ENCODE data around the gene SH2D1B. TPM values are rescaled to one million over a fixed set of nuclear protein-coding genes. Genes with fewer than 3 reads are reported as not detected.

The SH2D1B gene
- total and polyA plus RNA-seq, 2 donors (not counting 3 experiments of a cell fraction or from before 2014, with no cell fraction given): not detected

- H3K9ac ChIP-seq (replicated peaks; ENCODE audit: extremely low read depth, insufficient read depth, low read length): no peak overlapping the region
- H4K20me1 ChIP-seq (replicated peaks; ENCODE audit: control insufficient read depth, extremely low read depth, insufficient read depth, low read length): no peaks in the 10 kb centered on the region
- CTCF ChIA-PET: interaction anchor here (1.4 to 4.4 kb wide), 2 partner anchors 10 to 13 kb away, joined by 4 to 24 read pairs; no protein-coding TSS in a partner anchor
- intact Hi-C loops (cut with micrococcal nuclease) (no loop called here), dilution Hi-C loops (cut with MboI; ENCODE audit: extremely low pct_ligation_motif_present, low sequenced_read_pairs) (no loop called here)
- no peaks in the 10 kb centered on the region for H3K9me3 ChIP-seq (replicated peaks; ENCODE audit: control insufficient read depth, insufficient read depth, low read length)
- H2AFZ ChIP-seq (ENCODE audit: low read depth, low read length): no peak overlapping the region
- peaks cover 0 to 4% of the 10 kb centered on the region in 2 experiments for H3K36me3 ChIP-seq (ENCODE audit: control insufficient read depth in 2 of 2, extremely low read depth in 1 of 2, insufficient read depth in 2 of 2, low read length in 2 of 2)
- no peak for TF ChIP-seq MYC (IDR thresholded peaks at IDR 0.05; ENCODE audit: low read depth, low read length)
- no peak overlapping the region for H3K4me2 ChIP-seq (ENCODE audit: insufficient read depth, low read length)
- no peak for DNase-seq (ENCODE audit: low read depth, low spot score)
- H3K79me2 ChIP-seq (ENCODE audit: control insufficient read depth, insufficient read depth, low read length): no peaks in the 10 kb centered on the region
- no peaks in the 10 kb centered on the region for H3K4me1 ChIP-seq (ENCODE audit: control insufficient read depth, extremely low read depth, insufficient read depth, low read length)
- no TSS peak for BruUV-seq (replicated peaks)
- POLR2A ChIA-PET: no interaction called here
- H3K27me3 ChIP-seq (ENCODE audit: control insufficient read depth in 2 of 2, insufficient read depth in 2 of 2, low read length in 2 of 2): no peaks in the 10 kb centered on the region
- no peak overlapping the region for H3K4me3 ChIP-seq (replicated peaks in 1 of 3; ENCODE audit: insufficient read depth in 1 of 3, low read depth in 1 of 3, low read length in 3 of 3)
- no peak overlapping the region for H3K27ac ChIP-seq (ENCODE audit: insufficient read depth, low read depth, low read length)
- FAIRE-seq: no peak
- no peaks in the 10 kb centered on the region for H3K9me1 ChIP-seq (replicated peaks; ENCODE audit: control insufficient read depth, extremely low read depth, insufficient read depth, low read length)
Observed at GRCh38 chr1:162367073-162367472, 44.9 kb downstream of the SH2D1B start.

- no peak overlapping the region for H3K9ac ChIP-seq (replicated peaks; ENCODE audit: extremely low read depth, insufficient read depth, low read length)
- DNase-seq (ENCODE audit: low read depth, low spot score) (no peak), FAIRE-seq (no peak)
- POLR2A ChIA-PET: no interaction called here
- H3K36me3 ChIP-seq (ENCODE audit: control insufficient read depth in 2 of 2, extremely low read depth in 1 of 2, insufficient read depth in 2 of 2, low read length in 2 of 2): peaks cover 0 to 4% of the 10 kb centered on the region in 2 experiments
- TF ChIP-seq CTCF (IDR thresholded peaks at IDR 0.05; ENCODE audit: extremely low read depth in 1 of 2, insufficient read depth in 1 of 2, low read depth in 1 of 2, low read length in 2 of 2) (no peak), JUN (IDR thresholded peaks at IDR 0.05; ENCODE audit: borderline replicate concordance, insufficient read depth, insufficient read length, low read depth) (no peak), FOS (IDR thresholded peaks at IDR 0.05; ENCODE audit: borderline replicate concordance, insufficient read depth, low read length) (no peak), MAX (IDR thresholded peaks at IDR 0.05; ENCODE audit: insufficient read depth, insufficient read length) (no peak), POLR2AphosphoS5 (IDR thresholded peaks at IDR 0.05; ENCODE audit: insufficient read depth, low read depth, low read length) (no peak), EZH2 (IDR thresholded peaks at IDR 0.05; ENCODE audit: borderline replicate concordance, low read depth, low read length, severe bottlenecking) (no peak), POLR2A (IDR thresholded peaks at IDR 0.05; ENCODE audit: low read depth, low read length) (no peak), MYC (IDR thresholded peaks at IDR 0.05; ENCODE audit: low read depth, low read length) (no peak), GATA2 (IDR thresholded peaks at IDR 0.05; ENCODE audit: insufficient read depth, insufficient read length, low read depth, low read length) (no peak)
- no peak overlapping the region for H2AFZ ChIP-seq (ENCODE audit: low read depth, low read length)
- H3K79me2 ChIP-seq (ENCODE audit: control insufficient read depth, insufficient read depth, low read length): no peaks in the 10 kb centered on the region
- no peak overlapping the region for H3K27ac ChIP-seq (ENCODE audit: insufficient read depth, low read depth, low read length)
- no peaks in the 10 kb centered on the region for H3K9me1 ChIP-seq (replicated peaks; ENCODE audit: control insufficient read depth, extremely low read depth, insufficient read depth, low read length)
- no peaks in the 10 kb centered on the region for H3K9me3 ChIP-seq (replicated peaks; ENCODE audit: control insufficient read depth, insufficient read depth, low read length)
- H3K4me2 ChIP-seq (ENCODE audit: insufficient read depth, low read length): no peak overlapping the region
- no TSS peak for BruUV-seq (replicated peaks)
- no peaks in the 10 kb centered on the region for H3K27me3 ChIP-seq (ENCODE audit: control insufficient read depth in 2 of 2, insufficient read depth in 2 of 2, low read length in 2 of 2)
- no peaks in the 10 kb centered on the region for H3K4me1 ChIP-seq (ENCODE audit: control insufficient read depth, extremely low read depth, insufficient read depth, low read length)
- CTCF ChIA-PET: interaction anchor here (1.4 to 4.4 kb wide), 3 partner anchors 9 to 19 kb away, joined by 3 to 24 read pairs (median 4); no protein-coding TSS in a partner anchor
- H4K20me1 ChIP-seq (replicated peaks; ENCODE audit: control insufficient read depth, extremely low read depth, insufficient read depth, low read length): no peaks in the 10 kb centered on the region
- H3K4me3 ChIP-seq (replicated peaks in 1 of 3; ENCODE audit: insufficient read depth in 1 of 3, low read depth in 1 of 3, low read length in 3 of 3): no peak overlapping the region
- dilution Hi-C loops (cut with MboI; ENCODE audit: extremely low pct_ligation_motif_present, low sequenced_read_pairs) (no loop called here), intact Hi-C loops (cut with micrococcal nuclease) (no loop called here)
Observed at GRCh38 chr1:162366671-162367070, 45.3 kb downstream of the SH2D1B start.
